HEK293 (cell line): ENCODE data around the gene ENTPD8.

Source experiments
- CTCF ChIA-PET: fragments of 350-600 bp; formaldehyde crosslinking; extraction: SDS; loops from one replicate; lab custom pipeline; 2021; ENCODE audit warnings: antibody characterized with exemption; lab: Yijun Ruan, JAX
- POLR2A ChIA-PET: fragments of 300-600 bp; formaldehyde crosslinking; extraction: SDS; loops from one replicate; lab custom pipeline; 2020; ENCODE audit warnings: antibody characterized with exemption, inconsistent platforms; lab: Yijun Ruan, JAX
- H3K27ac ChIP-seq: fragments of 200-500 bp; sonication (Bioruptor generic); 2 replicates; pipeline ENCODE4 v1.5.1; 2014; ENCODE audit warnings: low read depth, low read length, control low read depth, inconsistent platforms; ENCODE audit errors: extremely low read depth
- H3K36me3 ChIP-seq, 2 experiments: fragments of 200-500 bp in 1 of 2; sonication (Bioruptor generic) in 1 of 2; 1 replicate in 1 of 2; 2 replicates in 1 of 2; pipeline ENCODE4 v1.5.1; 2014 to 2017; ENCODE audit warnings: inconsistent platforms in 2 of 2, low read length in 2 of 2; ENCODE audit not compliant: control insufficient read depth in 2 of 2, insufficient read depth in 1 of 2
- H3K4me1 ChIP-seq: fragments of 200-500 bp; sonication (Bioruptor generic); 2 replicates; pipeline ENCODE4 v1.5.1; 2014; ENCODE audit warnings: mild to moderate bottlenecking, low read length, inconsistent platforms; ENCODE audit not compliant: control insufficient read depth, insufficient read depth
- H3K4me3 ChIP-seq: 2 replicates; pipeline ENCODE4 v1.5.1; 2011; ENCODE audit warnings: low read depth, mild to moderate bottlenecking, control low read depth, low read length, moderate library complexity
- H3K9me3 ChIP-seq: fragments of 200-500 bp; sonication (Bioruptor generic); 2 replicates; pipeline ENCODE4 v1.5.1; 2014; ENCODE audit warnings: low read depth, low read length, inconsistent platforms; ENCODE audit not compliant: control insufficient read depth, insufficient read depth
- BCL11A ChIP-seq: fragments of 450-650 bp; formaldehyde crosslinking; IDR thresholded peaks from 2 replicates; pipeline ENCODE4 v1.5.1; 2016; ENCODE audit warnings: low read depth, missing biosample characterization, missing genetic modification characterization
- HOXA7 ChIP-seq: sonication (generic); formaldehyde crosslinking; IDR thresholded peaks from 2 replicates; pipeline ENCODE4 v1.8.1; 2022; ENCODE audit warnings: missing genetic modification reagents, borderline replicate concordance
- KLF7 ChIP-seq: fragments of 450-650 bp; formaldehyde crosslinking; IDR thresholded peaks from 2 replicates; pipeline ENCODE4 v1.5.1; 2016; ENCODE audit warnings: missing biosample characterization, missing genetic modification characterization, borderline replicate concordance
- ZNF133 ChIP-seq: fragments of 450-650 bp; formaldehyde crosslinking; IDR thresholded peaks from 2 replicates; pipeline ENCODE4 v1.5.1; 2016; ENCODE audit warnings: missing biosample characterization, missing genetic modification characterization
- ZNF138 ChIP-seq: fragments of 450-650 bp; formaldehyde crosslinking; IDR thresholded peaks from 2 replicates; pipeline ENCODE4 v1.5.1; 2016; ENCODE audit warnings: missing biosample characterization, missing genetic modification characterization, borderline replicate concordance
- ZNF157 ChIP-seq: fragments of 450-650 bp; formaldehyde crosslinking; IDR thresholded peaks from 2 replicates; pipeline ENCODE4 v1.5.1; 2016; ENCODE audit warnings: missing biosample characterization, missing genetic modification characterization
- ZNF510 ChIP-seq: fragments of 450-650 bp; formaldehyde crosslinking; IDR thresholded peaks from 2 replicates; pipeline ENCODE4 v1.5.1; 2018; ENCODE audit warnings: mild to moderate bottlenecking, missing genetic modification characterization, missing biosample characterization; ENCODE audit not compliant: insufficient replicate concordance
- ZNF514 ChIP-seq: fragments of 450-650 bp; formaldehyde crosslinking; IDR thresholded peaks from 2 replicates; pipeline ENCODE4 v1.5.1; 2016; ENCODE audit warnings: missing biosample characterization, missing genetic modification characterization
- ZNF561 ChIP-seq: fragments of 450-650 bp; IDR thresholded peaks from 2 replicates; pipeline ENCODE4 v1.5.1; 2018; ENCODE audit warnings: missing biosample characterization, missing genetic modification characterization, borderline replicate concordance
- ZNF624 ChIP-seq: fragments of 450-650 bp; formaldehyde crosslinking; IDR thresholded peaks from 2 replicates; pipeline ENCODE4 v1.5.1; 2017; ENCODE audit warnings: missing biosample characterization, missing genetic modification characterization
- ZNF658 ChIP-seq: fragments of 450-650 bp; formaldehyde crosslinking; IDR thresholded peaks from 2 replicates; pipeline ENCODE4; 2016; ENCODE audit warnings: missing biosample characterization, missing genetic modification characterization
- ZSCAN16 ChIP-seq: fragments of 450-650 bp; formaldehyde crosslinking; IDR thresholded peaks from 2 replicates; pipeline ENCODE4 v1.5.1; 2016; ENCODE audit warnings: missing biosample characterization, missing genetic modification characterization
- TF ChIP-seq, protein P1 (sequence below): fragments of 450-650 bp; formaldehyde crosslinking; IDR thresholded peaks from 2 replicates; pipeline ENCODE4 v1.5.1; 2016; ENCODE audit warnings: missing biosample characterization, missing genetic modification characterization
- TF ChIP-seq, protein P2 (sequence below): fragments of 450-650 bp; formaldehyde crosslinking; IDR thresholded peaks from 2 replicates; pipeline ENCODE4 v1.5.1; 2016; ENCODE audit warnings: missing biosample characterization, missing genetic modification characterization
- TF ChIP-seq, protein P3 (sequence below): fragments of 450-650 bp; formaldehyde crosslinking; IDR thresholded peaks from 2 replicates; pipeline ENCODE4 v1.5.1; 2016; ENCODE audit warnings: missing biosample characterization, missing genetic modification characterization
- TF ChIP-seq, protein P4 (sequence below): fragments of 450-650 bp; formaldehyde crosslinking; IDR thresholded peaks from 2 replicates; pipeline ENCODE4 v1.5.0; 2017; ENCODE audit warnings: missing biosample characterization, missing genetic modification characterization, borderline replicate concordance
- TF ChIP-seq, protein P5 (sequence below): fragments of 450-650 bp; formaldehyde crosslinking; conservative IDR thresholded peaks from 2 replicates; pipeline ENCODE4 v1.5.1; 2016; ENCODE audit warnings: low read depth, missing biosample characterization, missing genetic modification characterization

The ENTPD8 gene

DNA sequence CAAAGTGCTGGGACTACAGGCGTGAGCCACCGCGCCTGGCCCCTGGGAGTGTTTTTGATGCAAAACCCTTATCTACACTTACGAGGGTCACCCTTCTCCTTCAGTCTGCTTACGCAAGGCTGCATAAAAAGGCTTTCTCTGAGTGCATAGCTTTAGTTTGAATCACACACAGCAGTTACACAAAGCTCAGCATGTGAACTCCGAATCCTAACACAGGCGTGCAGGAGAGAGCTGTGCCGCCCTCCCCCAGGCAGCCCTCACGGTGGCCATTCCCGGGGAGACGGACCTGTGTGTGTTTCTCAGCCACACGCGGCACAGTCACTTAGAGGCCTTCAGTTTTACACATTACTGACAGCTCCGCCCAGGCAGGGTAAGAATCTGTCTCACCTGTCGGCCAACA is 44.9 kb downstream of the ENTPD8 start:
- H3K27ac ChIP-seq, result no peak overlapping the region
- TF ChIP-seq, protein P1, sequence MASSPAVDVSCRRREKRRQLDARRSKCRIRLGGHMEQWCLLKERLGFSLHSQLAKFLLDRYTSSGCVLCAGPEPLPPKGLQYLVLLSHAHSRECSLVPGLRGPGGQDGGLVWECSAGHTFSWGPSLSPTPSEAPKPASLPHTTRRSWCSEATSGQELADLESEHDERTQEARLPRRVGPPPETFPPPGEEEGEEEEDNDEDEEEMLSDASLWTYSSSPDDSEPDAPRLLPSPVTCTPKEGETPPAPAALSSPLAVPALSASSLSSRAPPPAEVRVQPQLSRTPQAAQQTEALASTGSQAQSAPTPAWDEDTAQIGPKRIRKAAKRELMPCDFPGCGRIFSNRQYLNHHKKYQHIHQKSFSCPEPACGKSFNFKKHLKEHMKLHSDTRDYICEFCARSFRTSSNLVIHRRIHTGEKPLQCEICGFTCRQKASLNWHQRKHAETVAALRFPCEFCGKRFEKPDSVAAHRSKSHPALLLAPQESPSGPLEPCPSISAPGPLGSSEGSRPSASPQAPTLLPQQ, result no peak
- TF ChIP-seq ZNF510 (tag by site-specific recombination) (no peak), ZNF157 (tag by site-specific recombination) (no peak), ZNF133 (tag by site-specific recombination) (no peak), ZNF561 (tag by site-specific recombination) (no peak), HOXA7 (CRISPR knock-in tag) (no peak), ZNF658 (tag by site-specific recombination) (no peak), ZNF624 (no peak), ZSCAN16 (tag by site-specific recombination) (no peak), ZNF138 (no peak), KLF7 (no peak), ZNF514 (tag by site-specific recombination) (no peak), BCL11A (no peak)
- TF ChIP-seq, protein P2, sequence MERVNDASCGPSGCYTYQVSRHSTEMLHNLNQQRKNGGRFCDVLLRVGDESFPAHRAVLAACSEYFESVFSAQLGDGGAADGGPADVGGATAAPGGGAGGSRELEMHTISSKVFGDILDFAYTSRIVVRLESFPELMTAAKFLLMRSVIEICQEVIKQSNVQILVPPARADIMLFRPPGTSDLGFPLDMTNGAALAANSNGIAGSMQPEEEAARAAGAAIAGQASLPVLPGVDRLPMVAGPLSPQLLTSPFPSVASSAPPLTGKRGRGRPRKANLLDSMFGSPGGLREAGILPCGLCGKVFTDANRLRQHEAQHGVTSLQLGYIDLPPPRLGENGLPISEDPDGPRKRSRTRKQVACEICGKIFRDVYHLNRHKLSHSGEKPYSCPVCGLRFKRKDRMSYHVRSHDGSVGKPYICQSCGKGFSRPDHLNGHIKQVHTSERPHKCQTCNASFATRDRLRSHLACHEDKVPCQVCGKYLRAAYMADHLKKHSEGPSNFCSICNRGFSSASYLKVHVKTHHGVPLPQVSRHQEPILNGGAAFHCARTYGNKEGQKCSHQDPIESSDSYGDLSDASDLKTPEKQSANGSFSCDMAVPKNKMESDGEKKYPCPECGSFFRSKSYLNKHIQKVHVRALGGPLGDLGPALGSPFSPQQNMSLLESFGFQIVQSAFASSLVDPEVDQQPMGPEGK (tag by site-specific recombination), result no peak
- TF ChIP-seq, protein P3, sequence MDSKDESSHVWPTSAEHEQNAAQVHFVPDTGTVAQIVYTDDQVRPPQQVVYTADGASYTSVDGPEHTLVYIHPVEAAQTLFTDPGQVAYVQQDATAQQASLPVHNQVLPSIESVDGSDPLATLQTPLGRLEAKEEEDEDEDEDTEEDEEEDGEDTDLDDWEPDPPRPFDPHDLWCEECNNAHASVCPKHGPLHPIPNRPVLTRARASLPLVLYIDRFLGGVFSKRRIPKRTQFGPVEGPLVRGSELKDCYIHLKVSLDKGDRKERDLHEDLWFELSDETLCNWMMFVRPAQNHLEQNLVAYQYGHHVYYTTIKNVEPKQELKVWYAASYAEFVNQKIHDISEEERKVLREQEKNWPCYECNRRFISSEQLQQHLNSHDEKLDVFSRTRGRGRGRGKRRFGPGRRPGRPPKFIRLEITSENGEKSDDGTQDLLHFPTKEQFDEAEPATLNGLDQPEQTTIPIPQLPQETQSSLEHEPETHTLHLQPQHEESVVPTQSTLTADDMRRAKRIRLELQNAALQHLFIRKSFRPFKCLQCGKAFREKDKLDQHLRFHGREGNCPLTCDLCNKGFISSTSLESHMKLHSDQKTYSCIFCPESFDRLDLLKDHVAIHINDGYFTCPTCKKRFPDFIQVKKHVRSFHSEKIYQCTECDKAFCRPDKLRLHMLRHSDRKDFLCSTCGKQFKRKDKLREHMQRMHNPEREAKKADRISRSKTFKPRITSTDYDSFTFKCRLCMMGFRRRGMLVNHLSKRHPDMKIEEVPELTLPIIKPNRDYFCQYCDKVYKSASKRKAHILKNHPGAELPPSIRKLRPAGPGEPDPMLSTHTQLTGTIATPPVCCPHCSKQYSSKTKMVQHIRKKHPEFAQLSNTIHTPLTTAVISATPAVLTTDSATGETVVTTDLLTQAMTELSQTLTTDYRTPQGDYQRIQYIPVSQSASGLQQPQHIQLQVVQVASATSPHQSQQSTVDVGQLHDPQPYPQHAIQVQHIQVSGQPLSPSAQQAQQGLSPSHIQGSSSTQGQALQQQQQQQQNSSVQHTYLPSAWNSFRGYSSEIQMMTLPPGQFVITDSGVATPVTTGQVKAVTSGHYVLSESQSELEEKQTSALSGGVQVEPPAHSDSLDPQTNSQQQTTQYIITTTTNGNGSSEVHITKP, result no peak
- TF ChIP-seq, protein P4, sequence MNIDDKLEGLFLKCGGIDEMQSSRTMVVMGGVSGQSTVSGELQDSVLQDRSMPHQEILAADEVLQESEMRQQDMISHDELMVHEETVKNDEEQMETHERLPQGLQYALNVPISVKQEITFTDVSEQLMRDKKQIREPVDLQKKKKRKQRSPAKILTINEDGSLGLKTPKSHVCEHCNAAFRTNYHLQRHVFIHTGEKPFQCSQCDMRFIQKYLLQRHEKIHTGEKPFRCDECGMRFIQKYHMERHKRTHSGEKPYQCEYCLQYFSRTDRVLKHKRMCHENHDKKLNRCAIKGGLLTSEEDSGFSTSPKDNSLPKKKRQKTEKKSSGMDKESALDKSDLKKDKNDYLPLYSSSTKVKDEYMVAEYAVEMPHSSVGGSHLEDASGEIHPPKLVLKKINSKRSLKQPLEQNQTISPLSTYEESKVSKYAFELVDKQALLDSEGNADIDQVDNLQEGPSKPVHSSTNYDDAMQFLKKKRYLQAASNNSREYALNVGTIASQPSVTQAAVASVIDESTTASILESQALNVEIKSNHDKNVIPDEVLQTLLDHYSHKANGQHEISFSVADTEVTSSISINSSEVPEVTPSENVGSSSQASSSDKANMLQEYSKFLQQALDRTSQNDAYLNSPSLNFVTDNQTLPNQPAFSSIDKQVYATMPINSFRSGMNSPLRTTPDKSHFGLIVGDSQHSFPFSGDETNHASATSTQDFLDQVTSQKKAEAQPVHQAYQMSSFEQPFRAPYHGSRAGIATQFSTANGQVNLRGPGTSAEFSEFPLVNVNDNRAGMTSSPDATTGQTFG (tag by site-specific recombination), result no peak
- TF ChIP-seq, protein P5, sequence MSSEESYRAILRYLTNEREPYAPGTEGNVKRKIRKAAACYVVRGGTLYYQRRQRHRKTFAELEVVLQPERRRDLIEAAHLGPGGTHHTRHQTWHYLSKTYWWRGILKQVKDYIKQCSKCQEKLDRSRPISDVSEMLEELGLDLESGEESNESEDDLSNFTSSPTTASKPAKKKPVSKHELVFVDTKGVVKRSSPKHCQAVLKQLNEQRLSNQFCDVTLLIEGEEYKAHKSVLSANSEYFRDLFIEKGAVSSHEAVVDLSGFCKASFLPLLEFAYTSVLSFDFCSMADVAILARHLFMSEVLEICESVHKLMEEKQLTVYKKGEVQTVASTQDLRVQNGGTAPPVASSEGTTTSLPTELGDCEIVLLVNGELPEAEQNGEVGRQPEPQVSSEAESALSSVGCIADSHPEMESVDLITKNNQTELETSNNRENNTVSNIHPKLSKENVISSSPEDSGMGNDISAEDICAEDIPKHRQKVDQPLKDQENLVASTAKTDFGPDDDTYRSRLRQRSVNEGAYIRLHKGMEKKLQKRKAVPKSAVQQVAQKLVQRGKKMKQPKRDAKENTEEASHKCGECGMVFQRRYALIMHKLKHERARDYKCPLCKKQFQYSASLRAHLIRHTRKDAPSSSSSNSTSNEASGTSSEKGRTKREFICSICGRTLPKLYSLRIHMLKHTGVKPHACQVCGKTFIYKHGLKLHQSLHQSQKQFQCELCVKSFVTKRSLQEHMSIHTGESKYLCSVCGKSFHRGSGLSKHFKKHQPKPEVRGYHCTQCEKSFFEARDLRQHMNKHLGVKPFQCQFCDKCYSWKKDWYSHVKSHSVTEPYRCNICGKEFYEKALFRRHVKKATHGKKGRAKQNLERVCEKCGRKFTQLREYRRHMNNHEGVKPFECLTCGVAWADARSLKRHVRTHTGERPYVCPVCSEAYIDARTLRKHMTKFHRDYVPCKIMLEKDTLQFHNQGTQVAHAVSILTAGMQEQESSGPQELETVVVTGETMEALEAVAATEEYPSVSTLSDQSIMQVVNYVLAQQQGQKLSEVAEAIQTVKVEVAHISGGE (tag by site-specific recombination), result no peak
- TF ChIP-seq, all 188 proteins: peak for 0
- Histone ChIP-seq H3K36me3 (peaks cover 0 to 5% of the 10 kb centered on the region in 2 experiments; a peak in 1 of 3 replicates), H3K4me3 (no peak overlapping the region), H3K9me3 (no peaks in the 10 kb centered on the region), H3K4me1 (no peaks in the 10 kb centered on the region)
- CTCF ChIA-PET, result interaction anchor here (0.5 to 0.7 kb wide), 2 partner anchors 8 to 138 kb away, joined by 3 to 4 read pairs; no protein-coding TSS in a partner anchor
- POLR2A ChIA-PET, result interaction anchor here (0.6 to 0.7 kb wide), 3 partner anchors 9 to 805 kb away, joined by 3 to 6 read pairs (median 4); no protein-coding TSS in a partner anchor
